Ovary (tissue), 9 donors: Measurements from ENCODE around the gene TLCD3A. TPM values are rescaled to one million over a fixed set of nuclear protein-coding genes. Genes with fewer than 3 reads are reported as not detected.
"Not testable (repeated sequence)": the region's sequence is repeated elsewhere in the genome, so short reads cannot be mapped to it uniquely, and the experiment has no call there.

Experiments
- DNase-seq, 5 donors: peaks; one replicate each; pipeline ENCODE4 v3.0.0-alpha.2; 2019 to 2020
- H3K27ac ChIP-seq, 2 donors: fragments of 200-600 bp; one replicate each; pipeline versions ENCODE4 v1.5.1 to v1.8.0; 2019 to 2022
- H3K27me3 ChIP-seq: fragments of 200-600 bp; one replicate; pipeline ENCODE4 v1.8.0; 2022
- H3K36me3 ChIP-seq: fragments of 200-600 bp; sonication (generic); one replicate; pipeline ENCODE4 v1.5.1; 2019
- H3K4me1 ChIP-seq: one replicate; pipeline ENCODE4 v1.8.1; 2013; ENCODE audit warnings: mild to moderate bottlenecking, moderate library complexity; ENCODE audit not compliant: insufficient read depth
- H3K4me3 ChIP-seq: fragments of 200-600 bp; sonication (generic); one replicate; pipeline ENCODE4 v1.5.1; 2017
- H3K9me3 ChIP-seq, 2 donors: fragments of 200-600 bp in 1 of 2; sonication (generic) in 1 of 2; one replicate each; pipeline versions ENCODE4 v1.5.1 to v1.8.1; 2013 to 2019; ENCODE audit warnings: mild to moderate bottlenecking in 1 of 2, moderate library complexity in 1 of 2
- CTCF ChIP-seq, 3 donors: fragments of 450-650 bp in 2 of 3; fragments of 200-600 bp in 1 of 3; IDR thresholded peaks; one replicate each; pipeline versions ENCODE4 v1.5.1 to v1.8.0; 2016 to 2022; ENCODE audit warnings: antibody characterized with exemption in 3 of 3, mild to moderate bottlenecking in 1 of 3
- EP300 ChIP-seq: sonication (generic); formaldehyde crosslinking; IDR thresholded peaks from one replicate; pipeline ENCODE4 v1.6.1; 2017; ENCODE audit warnings: antibody characterized with exemption
- POLR2A ChIP-seq: fragments of 450-650 bp; IDR thresholded peaks from one replicate; pipeline ENCODE4 v1.6.1; 2017; ENCODE audit warnings: antibody characterized with exemption, mild to moderate bottlenecking, moderate library complexity
- WGBS, 3 donors: extraction: QIAGEN DNeasy Blood & Tissue Kit in 1 of 3; methylation state at CpG; one replicate each; pipeline versions ENCODE4 v1.1.5 to v1.1.7; 2013 to 2017; 5-methylcytosine and 5-hydroxymethylcytosine counted together
- intact Hi-C, 4 donors: fragments of 100-400 bp; cut with DNase I; formaldehyde crosslinking; loops; one replicate each; pipeline versions ENCODE4 v1.11.0 to v1.15.1; 2022 to 2023
- polyA plus RNA-seq, 2 donors: library from polyadenylated mRNA; stranded (reverse); fragments of 200-250 nt in 1 of 2; fragments of 350-450 nt in 1 of 2; fragmentation: Illumina TruSeq in 1 of 2; extraction: RNeasy Lipid Tissue Mini Kit (QIAGEN cat#74804) in 1 of 2; gene quantifications; one replicate each; pipeline ENCODE4 v1.2.3, GENCODE V29; 2013 to 2014
- total RNA-seq, 7 donors: library from RNA; depleted of rRNA in 2 of 7; stranded (reverse); fragments of >200 nt in 2 of 7; fragmentation: NEBNext Ultra II Directional in 3 of 7; extraction: Animal tissue kit (Norgen Biotek cat#: 25700) in 3 of 7; gene quantifications; one replicate each; pipeline versions ENCODE4 v1.1.0 to v1.2.4, GENCODE V29; 2016 to 2023
- donor health status: DM: no; HTN: no; CAD: no; lungs with moderate emphysema.
- donor health status: DM: no; HTN: no; CAD: no.
- donor health status: Bipolar disorder and iron deficiency.
- donor health status: DM: yes; HTN: yes; CAD: no.
- donor health status: DM: no; HTN: no; CAD: no.
- donor health status: DM: yes; HTN: yes; CAD: no.

TLCD3A gene
- total and polyA plus RNA-seq, 9 donors, result 3.0 to 17.8 (median 13.1) TPM

- intact Hi-C loops, result no loop called here
- no peaks in the 10 kb centered on the region for H3K27me3 ChIP-seq
- DNase-seq, result no peak
- H3K27ac ChIP-seq, result no peak overlapping the region
- no peak for TF ChIP-seq CTCF (IDR thresholded peaks at IDR 0.05)
- TF ChIP-seq EP300, result no peak
- TF ChIP-seq POLR2A, result no peak
- 77 to 84% (median 82%) methylated on average over 10 of the region's 10 CpGs for WGBS, 3 donors
- H3K4me1 ChIP-seq, result peaks cover 8% of the 10 kb centered on the region
- no peaks in the 10 kb centered on the region for H3K36me3 ChIP-seq
- no peak overlapping the region for H3K4me3 ChIP-seq
- no peaks in the 10 kb centered on the region for H3K9me3 ChIP-seq
These were observed 40.3 kb upstream of the TLCD3A start for GRCh38 chr17:692116-692515.

GRCh38 chr17:693791-694638 is 38.4 kb upstream of the TLCD3A start:
- Histone ChIP-seq H3K27ac (no peak overlapping the region), H3K4me3 (no peak overlapping the region), H3K9me3 (no peaks in the 10 kb centered on the region), H3K4me1 (peaks cover 8% of the 10 kb centered on the region), H3K36me3 (no peaks in the 10 kb centered on the region), H3K27me3 (no peaks in the 10 kb centered on the region)
- no peak for TF ChIP-seq POLR2A
- TF ChIP-seq EP300, result no peak
- no peak for TF ChIP-seq CTCF (IDR thresholded peaks at IDR 0.05)
- intact Hi-C loops, result no loop called here
- whole genome bisulfite sequencing, 3 donors, result 19 to 48% (median 24%) methylated on average over 14 of the region's 14 CpGs
- DNase-seq, result no peak

GRCh38 chr17:696369-696768 is 36.0 kb upstream of the TLCD3A start:
- peaks cover 11% of the 10 kb centered on the region for H3K4me1 ChIP-seq

GRCh38 chr17:697682-698081 is 34.7 kb upstream of the TLCD3A start:
- Histone ChIP-seq H3K4me1 (peaks cover 11% of the 10 kb centered on the region), H3K27ac (no peak overlapping the region), H3K4me3 (no peak overlapping the region), H3K27me3 (no peaks in the 10 kb centered on the region), H3K36me3 (no peaks in the 10 kb centered on the region), H3K9me3 (no peaks in the 10 kb centered on the region)
- no peak for DNase-seq
- intact Hi-C loops, result loop anchor here in 3 of 4 donors (5.0 kb wide), 5 partner anchors 275 to 555 kb away; a partner anchor contains a TSS
- 93 to 95% (median 94%) methylated on average over 8 of the region's 8 CpGs for WGBS, 3 donors
- TF ChIP-seq CTCF (IDR thresholded peaks at IDR 0.05) (no peak), EP300 (no peak), POLR2A (no peak)

More at GRCh38 chr17:696369-696768, 36.0 kb upstream of the TLCD3A start:
- 17 to 28% (median 21%) methylated on average over 2 of the region's 2 CpGs for WGBS, 3 donors
- peak overlapping the region in 1 of 2 donors; percentile 50 for H3K27ac ChIP-seq
- intact Hi-C loops, result loop anchor here in 3 of 4 donors (5.0 kb wide), 5 partner anchors 274 to 554 kb away; a partner anchor contains a TSS
- no peak overlapping the region for H3K4me3 ChIP-seq
- no peaks in the 10 kb centered on the region for H3K9me3 ChIP-seq
- H3K27me3 ChIP-seq, result no peaks in the 10 kb centered on the region
- no peak for TF ChIP-seq CTCF (IDR thresholded peaks at IDR 0.05)
- no peak for TF ChIP-seq EP300
- TF ChIP-seq POLR2A, result no peak
- no peak for DNase-seq
- no peaks in the 10 kb centered on the region for H3K36me3 ChIP-seq

GRCh38 chr17:698096-698495 is 34.3 kb upstream of the TLCD3A start:
- not testable (repeated sequence) for H3K9me3 ChIP-seq, H3K27me3 ChIP-seq, H3K36me3 ChIP-seq, H3K27ac ChIP-seq, H3K4me3 ChIP-seq, DNase-seq
- peaks cover 11% of the 10 kb centered on the region for H3K4me1 ChIP-seq
- intact Hi-C loops, result loop anchor here in 3 of 4 donors (5.0 kb wide), 5 partner anchors 276 to 556 kb away; a partner anchor contains a TSS
- WGBS, 3 donors, result 82 to 88% (median 88%) methylated on average over 2 of the region's 2 CpGs
